Left kidney (tissue), 2 donors: ENCODE measurements around the gene SHC3. TPM values are rescaled to one million over a fixed set of nuclear protein-coding genes. Genes with fewer than 3 reads are reported as not detected.

ENCODE experiments used
- DNase-seq: peaks from one replicate; pipeline ENCODE4 v3.0.0-alpha.2; 2013
- polyA plus RNA-seq: library from polyadenylated mRNA; unstranded; fragments of 120-200 nt; gene quantifications from one replicate; pipeline ENCODE4 v1.2.1, GENCODE V29; 2013; ENCODE audit not compliant: insufficient read length

Gene SHC3
- polyA plus RNA-seq, 1 donor = 2.7 TPM

GRCh38 chr9:89154651-89155336, 23.8 kb downstream of the SHC3 start:
- no peak for DNase-seq

- DNase-seq = no peak
These were observed 24.4 kb downstream of the SHC3 start for GRCh38 chr9:89154218-89154617.

- DNase-seq = no peak
These were observed 25.2 kb downstream of the SHC3 start for GRCh38 chr9:89153232-89154017.

GRCh38 chr9:89149726-89150125, 28.9 kb downstream of the SHC3 start:
- no peak for DNase-seq

GRCh38 chr9:89145097-89145496, 33.5 kb downstream of the SHC3 start:
- DNase-seq = no peak

- no peak for DNase-seq
These were observed 34.4 kb downstream of the SHC3 start for GRCh38 chr9:89144238-89144637.

GRCh38 chr9:89143266-89143665, 35.4 kb downstream of the SHC3 start:
- no peak for DNase-seq

- no peak for DNase-seq
These were observed 39.2 kb downstream of the SHC3 start for GRCh38 chr9:89139455-89139854.

GRCh38 chr9:89138463-89139390, 39.9 kb downstream of the SHC3 start:
- DNase-seq = no peak

GRCh38 chr9:89137542-89138462, 40.8 kb downstream of the SHC3 start:
- DNase-seq = no peak

- DNase-seq = no peak
These were observed 42.9 kb downstream of the SHC3 start for GRCh38 chr9:89135591-89136166.

GRCh38 chr9:89134709-89135108, 43.9 kb downstream of the SHC3 start:
- no peak for DNase-seq

GRCh38 chr9:89122949-89123348, 55.7 kb downstream of the SHC3 start:
- DNase-seq = no peak

GRCh38 chr9:89120704-89121103, 57.9 kb downstream of the SHC3 start:
- DNase-seq = no peak

- DNase-seq = no peak
These were observed 61.8 kb downstream of the SHC3 start for GRCh38 chr9:89116805-89117192.

- no peak for DNase-seq
These were observed 62.4 kb downstream of the SHC3 start for GRCh38 chr9:89116064-89116804.

- no peak for DNase-seq
These were observed 63.2 kb downstream of the SHC3 start for GRCh38 chr9:89115426-89115825.

GRCh38 chr9:89114741-89115140, 63.9 kb downstream of the SHC3 start:
- DNase-seq = no peak

- no peak for DNase-seq
These were observed 64.8 kb downstream of the SHC3 start for GRCh38 chr9:89113851-89114250.

GRCh38 chr9:89112243-89112642, 66.4 kb downstream of the SHC3 start:
- no peak for DNase-seq
